ENCODE data around the gene ARF3.

GRCh38 chr12:48930475-48930874 lies 26.8 kb downstream of the ARF3 start:
- TF ChIP-seq YY1 (IDR thresholded peaks at IDR 0.05; ENCODE audit: insufficient read depth, insufficient read length) (no peak), ZNF274 (IDR thresholded peaks at IDR 0.05; ENCODE audit: low read depth, low read length) (no peak), SUZ12 (IDR thresholded peaks at IDR 0.05; ENCODE audit: extremely low read depth, insufficient read depth, insufficient read length) (no peak)

Measured in NT2/D1 (cell line).